ENCODE measurements around the gene FLRT1. TPM values are rescaled to one million over a fixed set of nuclear protein-coding genes. Genes with fewer than 3 reads are reported as not detected.

The FLRT1 gene
- total RNA-seq, 2 donors from 2014 or later: 0.67 to 1.7 TPM

DNA sequence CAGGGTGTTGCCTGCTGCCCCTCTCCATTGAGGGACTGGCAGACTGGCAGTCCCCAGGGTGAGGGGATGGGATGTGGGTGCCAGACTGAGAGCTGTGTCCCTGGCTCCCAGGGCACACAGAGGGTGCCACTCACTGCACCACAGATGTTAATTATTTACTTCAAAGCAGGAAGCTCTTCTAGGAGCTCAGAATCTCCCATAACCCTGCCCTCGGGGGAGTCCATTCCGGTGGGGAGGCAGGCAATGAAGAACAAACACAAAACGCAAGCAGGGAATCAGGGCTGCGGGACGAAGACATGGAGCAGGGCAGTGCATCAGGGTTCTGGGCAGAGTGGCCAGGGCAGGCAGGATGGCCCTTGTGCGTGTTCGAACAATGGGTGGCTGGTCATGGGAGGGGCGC lies 24.4 kb upstream of the FLRT1 start:
- TF ChIP-seq, protein P1, sequence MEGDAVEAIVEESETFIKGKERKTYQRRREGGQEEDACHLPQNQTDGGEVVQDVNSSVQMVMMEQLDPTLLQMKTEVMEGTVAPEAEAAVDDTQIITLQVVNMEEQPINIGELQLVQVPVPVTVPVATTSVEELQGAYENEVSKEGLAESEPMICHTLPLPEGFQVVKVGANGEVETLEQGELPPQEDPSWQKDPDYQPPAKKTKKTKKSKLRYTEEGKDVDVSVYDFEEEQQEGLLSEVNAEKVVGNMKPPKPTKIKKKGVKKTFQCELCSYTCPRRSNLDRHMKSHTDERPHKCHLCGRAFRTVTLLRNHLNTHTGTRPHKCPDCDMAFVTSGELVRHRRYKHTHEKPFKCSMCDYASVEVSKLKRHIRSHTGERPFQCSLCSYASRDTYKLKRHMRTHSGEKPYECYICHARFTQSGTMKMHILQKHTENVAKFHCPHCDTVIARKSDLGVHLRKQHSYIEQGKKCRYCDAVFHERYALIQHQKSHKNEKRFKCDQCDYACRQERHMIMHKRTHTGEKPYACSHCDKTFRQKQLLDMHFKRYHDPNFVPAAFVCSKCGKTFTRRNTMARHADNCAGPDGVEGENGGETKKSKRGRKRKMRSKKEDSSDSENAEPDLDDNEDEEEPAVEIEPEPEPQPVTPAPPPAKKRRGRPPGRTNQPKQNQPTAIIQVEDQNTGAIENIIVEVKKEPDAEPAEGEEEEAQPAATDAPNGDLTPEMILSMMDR (IDR thresholded peaks at IDR 0.05): no peak
- DNase-seq (ENCODE audit: low spot score): no peak
- peaks cover 0 to 20% of the 10 kb centered on the region in 2 donors for H3K4me1 ChIP-seq

GRCh38 chr11:64013141-64013896 lies 22.4 kb upstream of the FLRT1 start:
- Histone ChIP-seq H3K4me1 (peaks cover 0 to 7% of the 10 kb centered on the region in 2 donors), H3K36me3 (no peaks in the 10 kb centered on the region), H3K4me3 (no peak overlapping the region), H3K27me3 (no peaks in the 10 kb centered on the region), H3K27ac (no peak overlapping the region), H3K9me3 (no peaks in the 10 kb centered on the region)
- DNase-seq (ENCODE audit: low spot score): no peak
- TF ChIP-seq, protein P1 (IDR thresholded peaks at IDR 0.05): no peak

More for the DNA sequence above, 24.4 kb upstream of the FLRT1 start:
- Histone ChIP-seq H3K27me3 (no peaks in the 10 kb centered on the region), H3K36me3 (no peaks in the 10 kb centered on the region), H3K27ac (no peak overlapping the region), H3K9me3 (no peaks in the 10 kb centered on the region), H3K4me3 (no peak overlapping the region)

DNA sequence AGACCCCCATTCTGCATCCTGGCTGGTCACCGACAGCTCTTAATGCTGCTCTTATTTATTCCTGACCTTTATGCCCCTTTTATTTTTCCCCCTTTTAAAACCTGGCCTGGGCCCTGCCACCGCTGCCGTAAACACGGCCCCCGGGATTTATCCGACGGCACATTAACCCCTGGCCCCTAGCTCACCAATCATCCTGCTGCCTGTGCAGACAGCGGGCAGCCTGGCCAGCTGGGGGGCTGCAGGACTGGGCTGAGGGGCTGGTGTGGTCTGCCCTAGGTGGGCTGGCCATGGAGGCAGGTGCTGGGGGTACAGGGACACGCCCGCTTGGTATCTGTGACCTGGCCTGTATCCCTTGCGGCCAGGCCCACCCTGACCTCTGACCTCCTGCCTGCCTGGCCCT lies 21.4 kb upstream of the FLRT1 start:
- Histone ChIP-seq H3K36me3 (no peaks in the 10 kb centered on the region), H3K9me3 (no peaks in the 10 kb centered on the region), H3K4me1 (peaks cover 0 to 16% of the 10 kb centered on the region in 2 donors), H3K27ac (no peak overlapping the region), H3K27me3 (no peaks in the 10 kb centered on the region), H3K4me3 (no peak overlapping the region)
- no peak for DNase-seq (ENCODE audit: low spot score)
- TF ChIP-seq, protein P1 (IDR thresholded peaks at IDR 0.05): no peak

DNA sequence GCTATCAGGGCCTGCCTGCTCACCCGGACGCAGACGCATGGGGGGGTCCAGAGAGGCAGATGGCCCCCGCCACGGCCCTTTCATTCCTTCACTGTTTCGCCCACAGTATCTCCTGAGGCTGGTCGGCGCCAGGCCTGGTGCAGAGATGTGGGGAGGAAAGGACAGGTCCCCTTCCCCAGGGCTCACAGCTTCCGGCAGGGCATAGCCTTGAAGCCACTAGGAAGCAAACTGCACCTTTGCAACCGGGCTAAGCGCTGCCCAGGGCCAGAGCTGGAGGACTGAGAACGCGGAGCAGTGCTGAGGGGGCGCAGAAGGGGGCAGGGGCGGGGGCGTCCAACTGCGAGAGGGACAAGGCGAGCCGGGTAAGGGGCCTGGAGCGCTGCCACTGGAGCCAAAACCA lies 20.2 kb upstream of the FLRT1 start:
- TF ChIP-seq, protein P1 (IDR thresholded peaks at IDR 0.05): no peak
- DNase-seq (ENCODE audit: low spot score): no peak
- no peaks in the 10 kb centered on the region for H3K27me3 ChIP-seq
- H3K4me3 ChIP-seq: no peak overlapping the region
- H3K27ac ChIP-seq: no peak overlapping the region
- no peaks in the 10 kb centered on the region for H3K9me3 ChIP-seq
- peaks cover 0 to 20% of the 10 kb centered on the region in 2 donors for H3K4me1 ChIP-seq
- no peaks in the 10 kb centered on the region for H3K36me3 ChIP-seq

GRCh38 chr11:64015935-64016845 lies 19.5 kb upstream of the FLRT1 start:
- TF ChIP-seq, protein P1 (IDR thresholded peaks at IDR 0.05): no peak
- no peaks in the 10 kb centered on the region for H3K9me3 ChIP-seq
- no peak for DNase-seq (ENCODE audit: low spot score)
- H3K27me3 ChIP-seq: no peaks in the 10 kb centered on the region
- H3K4me3 ChIP-seq: no peak overlapping the region
- peaks cover 0 to 23% of the 10 kb centered on the region in 2 donors for H3K4me1 ChIP-seq
- H3K36me3 ChIP-seq: no peaks in the 10 kb centered on the region
- no peak overlapping the region for H3K27ac ChIP-seq
